Peyer's patch (tissue), 4 donors: ENCODE results near the gene CPXM2. TPM values are rescaled to one million over a fixed set of nuclear protein-coding genes. Genes with fewer than 3 reads are reported as not detected.

Experiments used
- DNase-seq, 3 donors: peaks; one replicate each; pipeline ENCODE4 v3.0.0-alpha.2; 2017 to 2019
- H3K27ac ChIP-seq, 4 donors: fragments of 200-600 bp; sonication (generic); one replicate each; pipeline ENCODE4 v1.5.1; 2016 to 2019
- H3K27me3 ChIP-seq, 2 donors: fragments of 200-600 bp; sonication (generic); one replicate each; pipeline ENCODE4 v1.5.1; 2019
- H3K36me3 ChIP-seq, 3 donors: fragments of 200-600 bp; sonication (generic); one replicate each; pipeline ENCODE4 v1.5.1; 2016 to 2019
- H3K4me1 ChIP-seq, 4 donors: fragments of 200-600 bp; sonication (generic); one replicate each; pipeline ENCODE4 v1.5.1; 2016 to 2019
- H3K4me3 ChIP-seq, 4 donors: fragments of 200-600 bp; sonication (generic); 1 replicate in 3 of 4; 2 replicates in 1 of 4; pipeline ENCODE4 v1.5.1; 2016 to 2019; ENCODE audit warnings: mild to moderate bottlenecking in 1 of 4
- H3K9me3 ChIP-seq, 4 donors: fragments of 200-600 bp; sonication (generic); one replicate each; pipeline ENCODE4 v1.5.1; 2016 to 2019; ENCODE audit warnings: mild to moderate bottlenecking in 1 of 4
- POLR2A ChIP-seq, 2 donors: fragments of 450-650 bp; IDR thresholded peaks; one replicate each; pipeline ENCODE4 v1.5.1; 2017; ENCODE audit warnings: antibody characterized with exemption in 2 of 2, mild to moderate bottlenecking in 2 of 2, moderate library complexity in 2 of 2
- total RNA-seq, 4 donors: library from RNA; depleted of rRNA; stranded (reverse); fragments of >200 nt; gene quantifications; one replicate each; pipeline ENCODE4 v1.1.0, GENCODE V29; 2016
- TF ChIP-seq, protein P1 (sequence below), 6 experiments: fragments of 450-650 bp in 4 of 6; fragments of 200-600 bp in 2 of 6; sonication (generic) in 1 of 6; IDR thresholded peaks; one replicate each; pipeline ENCODE4 v1.5.1; 2017 to 2019; ENCODE audit warnings: antibody characterized with exemption in 6 of 6, mild to moderate bottlenecking in 3 of 6, moderate library complexity in 1 of 6

The CPXM2 gene
- total RNA-seq, 4 donors from 2014 or later = 5.6 to 18.2 (median 7.7) TPM

- TF ChIP-seq, protein P1, sequence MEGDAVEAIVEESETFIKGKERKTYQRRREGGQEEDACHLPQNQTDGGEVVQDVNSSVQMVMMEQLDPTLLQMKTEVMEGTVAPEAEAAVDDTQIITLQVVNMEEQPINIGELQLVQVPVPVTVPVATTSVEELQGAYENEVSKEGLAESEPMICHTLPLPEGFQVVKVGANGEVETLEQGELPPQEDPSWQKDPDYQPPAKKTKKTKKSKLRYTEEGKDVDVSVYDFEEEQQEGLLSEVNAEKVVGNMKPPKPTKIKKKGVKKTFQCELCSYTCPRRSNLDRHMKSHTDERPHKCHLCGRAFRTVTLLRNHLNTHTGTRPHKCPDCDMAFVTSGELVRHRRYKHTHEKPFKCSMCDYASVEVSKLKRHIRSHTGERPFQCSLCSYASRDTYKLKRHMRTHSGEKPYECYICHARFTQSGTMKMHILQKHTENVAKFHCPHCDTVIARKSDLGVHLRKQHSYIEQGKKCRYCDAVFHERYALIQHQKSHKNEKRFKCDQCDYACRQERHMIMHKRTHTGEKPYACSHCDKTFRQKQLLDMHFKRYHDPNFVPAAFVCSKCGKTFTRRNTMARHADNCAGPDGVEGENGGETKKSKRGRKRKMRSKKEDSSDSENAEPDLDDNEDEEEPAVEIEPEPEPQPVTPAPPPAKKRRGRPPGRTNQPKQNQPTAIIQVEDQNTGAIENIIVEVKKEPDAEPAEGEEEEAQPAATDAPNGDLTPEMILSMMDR (IDR thresholded peaks at IDR 0.05) = no peak
- no peak for TF ChIP-seq POLR2A (IDR thresholded peaks at IDR 0.05)
- H3K36me3 ChIP-seq = no peaks in the 10 kb centered on the region
- no peaks in the 10 kb centered on the region for H3K27me3 ChIP-seq
- no peaks in the 10 kb centered on the region for H3K9me3 ChIP-seq
- H3K4me3 ChIP-seq = no peak overlapping the region
- DNase-seq = peak in 1 of 3 donors; percentile 3
- H3K27ac ChIP-seq = no peak overlapping the region
- H3K4me1 ChIP-seq = no peaks in the 10 kb centered on the region
Measured at GRCh38 chr10:123729523-123729922, 162.1 kb downstream of the CPXM2 start.

GRCh38 chr10:123726836-123727235 lies 164.8 kb downstream of the CPXM2 start:
- Histone ChIP-seq H3K4me3 (no peak overlapping the region), H3K9me3 (no peaks in the 10 kb centered on the region), H3K4me1 (no peaks in the 10 kb centered on the region), H3K27me3 (no peaks in the 10 kb centered on the region), H3K27ac (no peak overlapping the region), H3K36me3 (no peaks in the 10 kb centered on the region)
- TF ChIP-seq POLR2A (IDR thresholded peaks at IDR 0.05) = no peak
- TF ChIP-seq, protein P1 (IDR thresholded peaks at IDR 0.05) = no peak
- DNase-seq = peak in 1 of 3 donors; percentile 1

DNA sequence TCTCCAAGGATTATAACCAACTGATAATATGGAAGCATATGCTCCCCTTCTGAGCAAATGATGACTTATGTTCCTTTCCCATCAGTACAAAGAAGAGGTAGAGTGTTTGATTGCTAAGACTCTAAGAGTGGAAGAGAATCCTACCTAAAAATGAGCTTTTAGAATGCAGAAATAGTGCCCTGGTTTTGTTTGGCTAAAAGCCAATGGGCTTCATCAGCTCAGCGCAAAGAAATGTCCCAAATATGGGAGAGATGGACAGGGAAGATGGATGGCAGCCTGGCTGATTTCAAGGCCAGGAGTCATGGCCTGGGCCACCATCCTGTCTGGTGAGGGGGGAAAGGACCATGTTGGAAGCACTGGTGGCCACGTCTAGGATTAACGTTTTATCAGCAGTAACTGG lies 165.2 kb downstream of the CPXM2 start:
- Histone ChIP-seq H3K27me3 (no peaks in the 10 kb centered on the region), H3K4me3 (no peak overlapping the region), H3K9me3 (no peaks in the 10 kb centered on the region), H3K4me1 (no peaks in the 10 kb centered on the region), H3K27ac (no peak overlapping the region), H3K36me3 (no peaks in the 10 kb centered on the region)
- DNase-seq = peak in 1 of 3 donors; percentile 19
- TF ChIP-seq POLR2A (IDR thresholded peaks at IDR 0.05) = no peak
- TF ChIP-seq, protein P1 (IDR thresholded peaks at IDR 0.05) = no peak

- Histone ChIP-seq H3K36me3 (no peaks in the 10 kb centered on the region), H3K4me3 (no peak overlapping the region), H3K27me3 (no peaks in the 10 kb centered on the region), H3K9me3 (no peaks in the 10 kb centered on the region), H3K4me1 (no peaks in the 10 kb centered on the region), H3K27ac (no peak overlapping the region)
- DNase-seq = peak in 1 of 3 donors; percentile 17
- TF ChIP-seq, protein P1 (IDR thresholded peaks at IDR 0.05) = no peak
- TF ChIP-seq POLR2A (IDR thresholded peaks at IDR 0.05) = no peak
Measured at GRCh38 chr10:123724747-123725146, 166.9 kb downstream of the CPXM2 start.

GRCh38 chr10:123722351-123722750 lies 169.3 kb downstream of the CPXM2 start:
- DNase-seq = peak in 1 of 3 donors; percentile 1

GRCh38 chr10:123721441-123722049 lies 170.1 kb downstream of the CPXM2 start:
- DNase-seq = no peak
- Histone ChIP-seq H3K9me3 (no peaks in the 10 kb centered on the region), H3K27ac (no peak overlapping the region), H3K4me1 (no peaks in the 10 kb centered on the region), H3K4me3 (no peak overlapping the region), H3K36me3 (no peaks in the 10 kb centered on the region), H3K27me3 (no peaks in the 10 kb centered on the region)
- no peak for TF ChIP-seq POLR2A (IDR thresholded peaks at IDR 0.05)
- TF ChIP-seq, protein P1 (IDR thresholded peaks at IDR 0.05) = no peak

More at GRCh38 chr10:123722351-123722750, 169.3 kb downstream of the CPXM2 start:
- no peak overlapping the region for H3K27ac ChIP-seq
- H3K36me3 ChIP-seq = no peaks in the 10 kb centered on the region
- no peaks in the 10 kb centered on the region for H3K27me3 ChIP-seq
- no peaks in the 10 kb centered on the region for H3K4me1 ChIP-seq
- TF ChIP-seq POLR2A (IDR thresholded peaks at IDR 0.05) = no peak
- no peaks in the 10 kb centered on the region for H3K9me3 ChIP-seq
- no peak overlapping the region for H3K4me3 ChIP-seq
